GM19395 (cell line): Measurements from ENCODE around the gene FAM98B.
"Not testable (repeated sequence)": the region's sequence is repeated elsewhere in the genome, so short reads cannot be mapped to it uniquely, and the experiment has no call there.

Experiments
- ATAC-seq: cut with Tn5 transposase; IDR thresholded peaks from one replicate; pipeline ENCODE4 v1.9.1; 2021; ENCODE audit warnings: mild to moderate bottlenecking, moderate library complexity; ENCODE audit not compliant: unreplicated experiment

The FAM98B gene

GRCh38 chr15:38453971-38454695 is at the start of gene FAM98B:
Gene FAM98B, plus strand, starts transcription at chr15:38454127. Its CDS starts 35 bp downstream, at chr15:38454162.
- peak; percentile 90 for ATAC-seq

GRCh38 chr15:38406436-38406835 is 47.5 kb upstream of the FAM98B start:
- ATAC-seq: no peak

GRCh38 chr15:38408576-38408975 is 45.4 kb upstream of the FAM98B start:
- ATAC-seq: no peak

GRCh38 chr15:38411902-38412301 is 42.0 kb upstream of the FAM98B start:
- ATAC-seq: no peak

- no peak for ATAC-seq
These were observed 41.5 kb upstream of the FAM98B start for GRCh38 chr15:38412466-38412865.

- no peak for ATAC-seq
These were observed 39.6 kb upstream of the FAM98B start for GRCh38 chr15:38414357-38414756.

GRCh38 chr15:38421069-38421690 is 32.7 kb upstream of the FAM98B start:
- ATAC-seq: no peak

- peak; percentile 74 for ATAC-seq
These were observed 29.8 kb upstream of the FAM98B start for GRCh38 chr15:38424101-38424552.

- ATAC-seq: no peak
These were observed 28.7 kb upstream of the FAM98B start for GRCh38 chr15:38425269-38425668.

GRCh38 chr15:38427380-38427779 is 26.5 kb upstream of the FAM98B start:
- ATAC-seq: no peak

- ATAC-seq: no peak
These were observed 23.7 kb upstream of the FAM98B start for GRCh38 chr15:38430106-38430760.

GRCh38 chr15:38436993-38437392 is 16.9 kb upstream of the FAM98B start:
- ATAC-seq: no peak

- ATAC-seq: not testable (repeated sequence)
These were observed 16.3 kb upstream of the FAM98B start for GRCh38 chr15:38437603-38438002.

- ATAC-seq: no peak
These were observed 15.6 kb upstream of the FAM98B start for GRCh38 chr15:38438031-38438986.

GRCh38 chr15:38440353-38441129 is 13.4 kb upstream of the FAM98B start:
- ATAC-seq: peak; percentile 92

GRCh38 chr15:38441130-38441519 is 12.8 kb upstream of the FAM98B start:
- no peak for ATAC-seq

GRCh38 chr15:38454696-38455090 is 766 bp downstream of the FAM98B start:
- peak; percentile 17 for ATAC-seq

GRCh38 chr15:38455092-38455491 is 1.2 kb downstream of the FAM98B start:
- ATAC-seq: no peak

GRCh38 chr15:38458646-38459045 is 4.7 kb downstream of the FAM98B start:
- ATAC-seq: no peak

GRCh38 chr15:38459480-38459879 is 5.6 kb downstream of the FAM98B start:
- ATAC-seq: no peak
